ENCODE results near the gene SLC25A47.
"Not testable (repeated sequence)": the region's sequence is repeated elsewhere in the genome, so short reads cannot be mapped to it uniquely, and the experiment has no call there.

The SLC25A47 gene

DNA sequence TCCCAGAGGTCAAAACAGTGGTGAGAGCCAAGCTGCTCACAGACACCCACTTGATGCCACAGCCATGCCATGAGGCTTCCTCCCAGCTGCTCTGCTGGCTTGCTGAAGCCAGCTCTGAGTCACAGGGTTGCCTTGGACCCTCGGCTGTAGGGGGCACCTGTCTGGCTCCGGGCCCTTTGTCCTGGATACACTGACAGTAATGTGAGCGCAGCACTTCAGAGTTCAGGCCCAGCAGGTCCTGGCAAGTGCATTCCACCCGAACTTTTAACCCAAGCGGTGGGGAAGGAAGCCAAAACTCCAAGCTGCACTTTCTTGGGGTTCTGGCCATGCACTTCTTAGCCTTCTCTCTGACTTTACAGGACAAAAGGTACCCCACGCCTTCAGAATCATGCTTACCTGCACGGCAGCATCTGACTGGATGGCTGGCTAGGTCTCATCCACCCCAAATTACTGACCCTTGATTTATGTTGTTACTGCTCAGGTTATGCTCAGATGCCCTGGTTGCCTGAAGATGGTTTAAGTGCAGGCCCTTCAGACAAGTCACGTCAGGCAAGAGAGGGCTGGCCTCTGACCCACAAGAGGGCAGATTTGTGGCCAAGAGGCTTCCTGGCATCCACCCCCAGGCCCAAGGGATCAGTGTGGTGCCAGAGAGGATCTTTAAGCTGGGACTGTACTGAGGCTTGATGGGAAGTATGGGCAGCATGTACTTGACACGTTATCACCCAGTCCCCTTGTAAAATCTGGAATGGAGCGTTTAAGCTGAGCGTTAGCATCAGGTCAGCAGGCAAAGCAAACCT, 41.7 kb upstream of the SLC25A47 start:
- TF ChIP-seq, protein P1, sequence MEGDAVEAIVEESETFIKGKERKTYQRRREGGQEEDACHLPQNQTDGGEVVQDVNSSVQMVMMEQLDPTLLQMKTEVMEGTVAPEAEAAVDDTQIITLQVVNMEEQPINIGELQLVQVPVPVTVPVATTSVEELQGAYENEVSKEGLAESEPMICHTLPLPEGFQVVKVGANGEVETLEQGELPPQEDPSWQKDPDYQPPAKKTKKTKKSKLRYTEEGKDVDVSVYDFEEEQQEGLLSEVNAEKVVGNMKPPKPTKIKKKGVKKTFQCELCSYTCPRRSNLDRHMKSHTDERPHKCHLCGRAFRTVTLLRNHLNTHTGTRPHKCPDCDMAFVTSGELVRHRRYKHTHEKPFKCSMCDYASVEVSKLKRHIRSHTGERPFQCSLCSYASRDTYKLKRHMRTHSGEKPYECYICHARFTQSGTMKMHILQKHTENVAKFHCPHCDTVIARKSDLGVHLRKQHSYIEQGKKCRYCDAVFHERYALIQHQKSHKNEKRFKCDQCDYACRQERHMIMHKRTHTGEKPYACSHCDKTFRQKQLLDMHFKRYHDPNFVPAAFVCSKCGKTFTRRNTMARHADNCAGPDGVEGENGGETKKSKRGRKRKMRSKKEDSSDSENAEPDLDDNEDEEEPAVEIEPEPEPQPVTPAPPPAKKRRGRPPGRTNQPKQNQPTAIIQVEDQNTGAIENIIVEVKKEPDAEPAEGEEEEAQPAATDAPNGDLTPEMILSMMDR (IDR thresholded peaks at IDR 0.05; ENCODE audit: low read depth, low read length, missing control alignments): no peak
- no peak overlapping the region for H3K4me3 ChIP-seq (replicated peaks; ENCODE audit: low read depth, low read length)
- no peak for DNase-seq (ENCODE audit: extremely low read depth, low read depth)

DNA sequence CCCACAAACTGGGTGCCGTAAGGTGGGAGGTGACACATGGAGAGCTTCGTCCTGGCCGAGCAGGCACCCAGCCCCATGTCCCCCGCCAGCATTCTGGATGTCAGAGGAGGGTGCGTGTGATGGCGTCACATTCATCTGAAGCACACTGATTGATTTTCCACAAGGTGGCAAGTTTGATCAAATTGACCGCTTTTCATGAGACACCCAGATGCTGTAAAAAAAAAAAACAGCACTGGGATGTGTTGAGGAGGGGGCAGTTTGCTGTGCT, 41.1 kb upstream of the SLC25A47 start:
- no peak for DNase-seq (ENCODE audit: extremely low read depth, low read depth)
- TF ChIP-seq, protein P1 (IDR thresholded peaks at IDR 0.05; ENCODE audit: low read depth, low read length, missing control alignments): no peak
- H3K4me3 ChIP-seq (replicated peaks; ENCODE audit: low read depth, low read length): no peak overlapping the region

DNA sequence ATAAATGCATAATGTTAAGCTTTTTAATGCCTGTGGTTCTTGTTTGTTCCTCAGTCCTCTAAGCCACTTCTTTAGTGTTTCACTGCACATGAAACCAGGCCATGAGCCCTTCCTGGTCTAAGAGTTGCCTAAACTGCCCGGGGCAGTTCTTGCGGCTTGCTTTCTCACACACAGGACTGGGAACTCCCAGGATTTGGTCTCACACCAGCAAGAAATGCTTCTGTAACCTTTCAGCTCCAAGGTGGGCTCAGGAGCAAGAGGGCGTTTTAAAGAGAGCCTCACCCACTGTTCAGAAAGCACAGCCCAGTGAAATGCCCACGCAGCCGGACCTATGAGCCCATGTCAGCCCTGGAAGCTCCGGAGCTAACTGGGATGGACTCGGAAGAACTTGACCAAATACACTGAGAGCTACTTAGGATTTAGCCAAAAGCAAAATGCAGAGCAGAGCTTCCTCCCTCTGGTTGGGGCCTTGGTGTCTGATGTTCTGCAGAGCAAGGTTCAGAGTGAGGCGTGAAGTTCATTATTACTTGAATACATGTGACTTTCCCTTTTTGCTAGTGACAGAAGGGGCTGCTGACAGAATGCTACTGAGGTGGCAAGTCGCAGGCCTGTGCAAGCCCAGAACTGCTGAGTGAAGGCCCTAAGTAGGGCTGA, 40.2 kb upstream of the SLC25A47 start:
- no peak overlapping the region for H3K4me3 ChIP-seq (replicated peaks; ENCODE audit: low read depth, low read length)
- DNase-seq (ENCODE audit: extremely low read depth, low read depth): no peak
- TF ChIP-seq, protein P1 (IDR thresholded peaks at IDR 0.05; ENCODE audit: low read depth, low read length, missing control alignments): no peak

DNA sequence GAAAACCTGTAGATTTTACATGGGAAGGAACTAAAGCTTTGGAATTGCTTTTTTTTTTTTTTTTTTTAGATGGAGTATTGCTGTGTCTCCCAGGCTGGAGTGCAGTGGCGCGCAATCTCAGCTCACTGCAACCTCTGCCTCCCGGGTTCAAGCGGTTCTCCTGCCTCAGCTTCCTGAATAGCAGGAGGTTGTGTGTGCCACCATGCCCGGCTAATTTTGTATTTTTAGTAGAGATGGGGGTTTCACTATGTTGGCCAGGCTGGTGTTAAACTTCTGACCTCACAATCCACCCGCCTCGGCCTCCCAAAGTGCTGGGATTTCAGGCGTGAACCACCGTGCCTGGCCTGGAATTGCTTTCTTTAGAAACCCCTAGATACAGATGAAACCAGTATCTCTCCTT, 39.7 kb upstream of the SLC25A47 start:
- not testable (repeated sequence) for DNase-seq (ENCODE audit: extremely low read depth, low read depth)

DNA sequence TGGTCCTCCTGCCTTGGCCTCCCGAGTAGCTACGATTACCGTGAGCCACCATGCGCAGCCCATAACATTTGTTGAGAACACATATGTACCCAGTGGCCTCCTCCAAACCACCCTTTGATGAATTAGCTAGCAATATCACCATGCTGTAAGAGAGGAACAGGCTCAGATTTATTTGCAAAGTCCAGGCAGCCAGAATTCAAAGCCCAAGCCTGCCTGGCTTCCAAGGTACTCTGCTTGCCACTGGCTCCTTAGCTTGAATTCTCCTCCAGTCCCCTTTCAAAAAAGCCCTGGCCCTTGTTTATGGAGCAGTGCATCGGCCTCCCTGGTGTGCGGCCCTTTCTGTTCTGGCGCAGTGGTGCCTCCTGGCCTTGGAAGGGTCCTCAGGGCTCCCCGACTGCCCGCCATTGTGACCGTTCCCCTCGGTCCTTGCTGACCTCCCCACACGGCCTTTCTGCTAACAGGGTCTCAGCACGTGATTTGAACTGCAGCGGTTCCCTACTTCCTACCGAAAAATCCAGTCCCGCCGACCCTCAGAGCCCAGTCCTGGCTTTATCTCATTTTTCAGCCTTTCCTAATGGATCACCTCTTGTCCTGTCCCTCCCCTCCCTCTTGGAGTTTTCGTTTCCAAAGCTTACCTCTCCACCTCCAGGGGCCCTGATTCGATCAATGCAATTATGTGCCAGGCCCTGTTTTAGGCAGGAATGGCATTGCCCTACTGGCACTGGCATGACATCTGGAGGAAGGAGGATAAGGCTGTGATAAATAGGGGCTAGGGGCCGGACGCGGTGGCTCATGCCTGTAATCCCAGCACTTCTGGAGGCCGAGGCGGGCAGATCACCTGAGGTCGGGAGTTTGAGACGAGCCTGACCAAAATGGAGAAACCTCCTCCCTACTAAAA, 38.9 kb upstream of the SLC25A47 start:
- DNase-seq (ENCODE audit: extremely low read depth, low read depth): no peak
- H3K4me3 ChIP-seq (replicated peaks; ENCODE audit: low read depth, low read length): peak overlapping the region; percentile 56
- TF ChIP-seq, protein P1 (IDR thresholded peaks at IDR 0.05; ENCODE audit: low read depth, low read length, missing control alignments): no peak

More for the DNA sequence above, 39.7 kb upstream of the SLC25A47 start:
- not testable (repeated sequence) for H3K4me3 ChIP-seq (replicated peaks; ENCODE audit: low read depth, low read length)

DNA sequence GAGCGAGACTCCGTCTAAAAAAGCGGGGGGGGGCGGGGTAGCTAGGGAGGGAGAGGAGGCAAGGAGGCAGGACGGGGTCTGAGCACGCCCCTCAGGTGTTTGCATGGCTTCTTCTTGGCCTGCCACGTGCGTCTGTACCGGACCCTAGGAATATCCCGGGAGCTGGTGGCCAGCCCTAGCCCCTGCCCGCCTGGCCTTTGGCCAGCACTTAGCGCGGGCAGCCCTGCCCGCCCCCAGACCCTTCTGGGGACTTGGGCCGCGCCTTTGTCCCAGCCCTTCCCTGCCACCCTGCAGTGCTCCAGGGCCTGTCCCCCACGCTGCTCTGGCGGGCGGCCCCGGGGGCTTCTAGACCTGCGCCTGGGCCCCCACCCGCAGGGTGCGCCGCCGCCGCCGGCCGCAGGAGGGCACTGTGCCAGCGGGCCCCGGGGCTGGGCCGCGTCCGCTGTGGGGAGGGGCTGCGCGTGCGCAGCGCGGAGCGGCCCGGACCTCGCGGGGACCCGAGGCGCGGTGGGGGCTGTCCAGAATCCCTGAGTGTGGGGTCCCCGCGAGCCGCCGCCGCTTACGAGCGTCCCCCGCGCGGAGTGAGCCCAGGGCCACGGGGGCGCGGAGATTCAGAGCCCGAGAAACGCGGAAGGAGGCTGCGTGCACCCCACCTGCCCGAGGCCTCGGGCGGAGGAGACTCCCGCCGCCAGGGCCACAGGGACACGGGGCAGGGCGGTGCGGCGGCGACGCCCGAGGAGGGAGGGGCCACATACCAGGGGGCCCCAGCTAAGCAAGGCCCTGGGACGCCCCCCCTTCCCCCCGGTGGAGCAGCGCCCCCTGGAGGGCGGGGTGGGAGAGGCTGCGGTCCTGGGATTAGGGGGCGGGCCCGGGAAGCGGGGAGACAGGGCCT, 37.9 kb upstream of the SLC25A47 start:
- TF ChIP-seq, protein P1 (IDR thresholded peaks at IDR 0.05; ENCODE audit: low read depth, low read length, missing control alignments): peak; percentile 75
- DNase-seq (ENCODE audit: extremely low read depth, low read depth): no peak

More for the DNA sequence above, 37.9 kb upstream of the SLC25A47 start:
- H3K4me3 ChIP-seq (replicated peaks; ENCODE audit: low read depth, low read length): peak overlapping the region; percentile 56
